DMS79 (cell line): ENCODE results near the gene NRG3.

Experiments
- DNase-seq: peaks from one replicate; lab custom pipeline; 2025; lab: John Stamatoyannopoulos, UW

Gene NRG3

DNA sequence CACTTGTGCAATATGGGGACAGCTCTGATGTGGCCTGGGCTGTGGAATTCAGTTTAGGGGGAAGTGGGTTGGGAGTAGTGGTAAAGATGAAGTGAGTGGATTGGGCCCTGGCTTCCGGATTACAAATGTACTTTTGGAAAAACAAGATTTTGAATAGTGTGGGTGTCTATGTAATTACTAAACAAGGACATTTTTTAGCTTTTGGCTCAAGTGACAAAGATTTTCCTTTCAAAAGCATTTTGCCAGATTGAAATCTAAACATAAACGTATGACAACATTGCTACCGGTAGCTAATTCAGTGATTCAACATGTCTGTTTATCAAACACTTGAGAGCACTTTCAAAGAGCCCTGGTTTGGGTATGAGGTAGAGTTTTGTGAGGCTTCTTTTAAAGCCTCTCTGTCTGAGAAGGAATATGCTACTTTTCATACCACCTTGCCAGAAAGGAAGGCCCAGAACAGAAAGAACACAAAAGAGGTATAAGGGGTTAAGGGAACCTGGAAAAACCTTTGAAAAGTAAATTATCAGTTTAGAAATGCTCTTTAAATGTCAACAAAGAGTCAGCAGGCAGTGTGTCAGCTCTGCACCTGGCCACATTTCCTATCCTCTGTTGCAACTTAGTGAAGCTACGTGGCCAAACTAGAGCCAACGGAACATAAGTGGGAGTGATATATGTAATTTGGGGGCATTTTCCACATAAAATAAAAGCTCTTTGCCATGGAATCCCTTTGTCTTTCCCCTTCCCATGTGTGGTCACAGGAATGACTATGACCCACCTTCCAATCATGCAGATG lies 516.1 kb downstream of the NRG3 start:
- no peak for DNase-seq

DNA sequence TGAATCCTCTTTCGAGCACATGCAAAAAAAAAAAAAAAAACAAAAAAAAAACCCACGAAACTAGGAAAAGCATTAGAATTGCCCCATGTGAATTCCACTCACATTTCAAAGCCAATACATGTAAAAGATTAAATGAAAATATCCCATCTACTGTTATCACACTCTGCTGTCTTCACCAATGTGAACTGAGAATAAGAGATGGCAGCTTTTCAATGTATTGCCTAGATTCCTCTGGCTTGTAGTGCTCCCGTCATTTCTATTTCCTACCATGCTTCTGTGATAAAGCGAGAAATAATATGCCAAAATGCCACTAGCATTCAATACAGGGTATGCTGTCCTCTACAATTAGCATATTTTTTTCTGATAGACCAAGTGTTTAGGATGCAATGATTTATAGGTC lies 517.0 kb downstream of the NRG3 start:
- DNase-seq: no peak

DNA sequence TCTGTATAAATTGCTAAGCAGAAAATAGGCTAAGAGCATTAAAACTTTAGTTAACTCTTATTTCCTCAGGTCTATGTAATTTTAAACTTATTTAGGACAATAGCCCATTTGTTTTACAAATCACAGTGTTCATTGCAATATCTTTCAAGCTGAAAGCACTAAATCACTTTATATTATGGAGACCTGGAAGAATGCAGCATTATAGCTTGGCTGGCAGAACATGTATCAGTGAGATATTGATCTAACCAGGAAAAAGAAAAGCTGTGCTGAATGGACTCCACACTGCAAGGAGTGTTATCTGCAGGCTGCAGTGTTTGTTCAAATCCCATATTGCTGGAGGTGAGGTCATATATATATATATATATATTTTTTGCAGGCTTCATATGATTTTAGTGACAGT lies 517.5 kb downstream of the NRG3 start:
- DNase-seq: no peak

DNA sequence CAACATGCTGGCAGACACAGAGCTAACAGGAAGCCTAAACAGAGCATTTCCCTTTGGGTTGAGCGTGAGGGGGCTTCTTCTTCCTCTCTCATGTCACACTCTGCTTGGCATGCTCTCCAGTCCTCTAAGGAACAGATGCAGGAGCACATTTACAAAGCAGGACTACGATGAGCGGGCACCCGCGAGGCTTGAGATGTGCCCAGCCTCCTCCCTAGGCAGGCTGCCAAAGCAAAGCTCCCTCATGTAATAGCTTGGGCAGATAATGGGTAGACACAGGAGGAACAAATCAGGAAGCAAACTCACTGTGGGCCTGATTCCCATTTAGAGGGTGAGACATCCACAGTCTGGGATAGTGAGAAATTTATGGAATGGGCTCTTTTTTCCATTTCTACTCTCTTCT lies 519.1 kb downstream of the NRG3 start:
- DNase-seq: no peak

DNA sequence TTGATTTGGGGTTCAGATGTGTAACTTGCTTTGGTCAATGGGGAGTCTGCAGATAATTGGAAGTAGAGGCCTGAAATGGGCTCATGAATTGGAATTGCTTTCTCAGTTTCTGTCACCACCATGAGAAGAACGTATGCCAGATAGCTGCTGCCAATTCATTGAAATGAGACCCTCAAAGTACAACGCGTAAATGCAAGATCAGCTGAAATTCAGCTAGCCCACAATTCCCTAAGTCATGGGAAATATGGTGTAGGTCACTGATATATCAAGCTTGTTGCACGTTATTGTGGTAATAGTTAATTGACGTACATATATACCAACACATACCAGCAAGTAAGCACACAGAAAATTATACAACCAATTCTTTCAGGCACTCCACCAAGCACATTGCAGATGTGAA lies 520.0 kb downstream of the NRG3 start:
- no peak for DNase-seq

DNA sequence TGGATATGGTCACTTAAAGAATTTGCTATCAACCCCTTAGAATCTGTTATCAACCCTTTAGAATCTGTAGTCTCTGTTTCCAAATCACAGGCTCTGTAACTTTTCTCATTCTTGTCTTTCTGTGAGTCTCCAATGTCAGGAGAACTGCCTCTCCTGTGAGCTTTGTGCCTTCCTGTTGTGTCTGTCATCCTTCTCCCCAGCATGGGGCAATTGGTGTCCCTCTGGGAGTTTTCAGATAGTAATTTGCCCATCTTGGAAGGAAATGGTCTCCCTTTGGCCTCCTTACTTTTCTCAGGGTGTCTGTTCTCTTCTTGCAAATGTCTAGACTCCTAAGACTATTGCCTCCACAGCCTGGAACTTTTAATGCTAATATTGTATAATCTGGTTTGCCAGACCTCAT lies 521.9 kb downstream of the NRG3 start:
- DNase-seq: no peak

DNA sequence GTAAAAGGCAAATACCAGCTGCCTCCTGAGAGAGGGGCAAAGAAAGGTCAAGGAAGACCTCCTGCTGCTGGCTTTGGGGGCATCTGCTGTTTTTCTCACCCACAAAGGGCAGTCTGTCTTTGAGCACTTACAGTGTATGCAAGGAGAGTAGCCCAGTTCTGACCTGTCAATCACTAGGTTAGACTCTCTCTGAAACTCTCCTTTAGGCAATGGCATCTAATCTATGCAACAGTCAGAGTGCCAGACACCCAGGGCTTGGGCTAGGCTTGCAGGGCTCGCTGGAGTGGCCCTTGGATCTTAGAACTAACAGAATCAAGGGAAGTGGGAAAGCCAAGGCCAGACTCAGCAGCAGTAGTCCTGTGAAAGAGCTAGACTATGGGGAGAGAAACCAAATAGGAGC lies 522.9 kb downstream of the NRG3 start:
- no peak for DNase-seq

DNA sequence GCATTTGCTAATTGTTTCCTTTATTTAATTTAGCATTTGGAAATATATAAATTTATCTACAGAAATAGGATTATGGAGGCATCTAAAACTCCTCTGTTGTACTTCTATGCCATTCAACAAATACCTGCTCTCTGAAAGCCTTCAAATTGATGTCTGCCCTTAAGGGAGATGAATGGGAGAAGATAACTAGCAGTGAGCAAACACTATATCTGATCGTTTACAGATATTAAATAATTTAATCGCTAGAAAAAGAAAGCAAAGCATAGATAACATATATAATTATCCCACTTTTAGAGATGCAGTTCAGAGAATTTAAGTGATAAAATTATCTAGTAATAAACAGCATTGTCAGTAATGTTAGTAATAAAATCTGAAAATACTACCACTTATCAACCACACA lies 524.9 kb downstream of the NRG3 start:
- no peak for DNase-seq

DNA sequence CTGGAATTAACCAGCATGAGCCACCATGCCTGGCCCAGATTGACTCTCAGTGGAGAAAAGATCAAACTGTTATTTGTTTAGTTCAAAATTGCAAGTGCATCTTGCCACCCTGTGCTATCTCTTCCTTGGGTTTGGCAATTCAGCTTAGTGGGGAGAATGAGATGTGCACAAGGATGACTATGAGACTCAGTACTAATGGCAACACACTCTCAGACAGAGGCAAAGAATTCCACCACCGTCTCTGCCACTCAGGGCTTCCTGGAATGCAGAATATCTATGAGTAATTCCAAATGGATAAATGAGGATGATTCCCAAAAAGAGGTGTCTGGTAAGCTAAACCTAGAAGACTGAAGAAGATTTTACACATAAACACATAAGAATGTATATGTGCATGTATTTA lies 525.8 kb downstream of the NRG3 start:
- DNase-seq: no peak

DNA sequence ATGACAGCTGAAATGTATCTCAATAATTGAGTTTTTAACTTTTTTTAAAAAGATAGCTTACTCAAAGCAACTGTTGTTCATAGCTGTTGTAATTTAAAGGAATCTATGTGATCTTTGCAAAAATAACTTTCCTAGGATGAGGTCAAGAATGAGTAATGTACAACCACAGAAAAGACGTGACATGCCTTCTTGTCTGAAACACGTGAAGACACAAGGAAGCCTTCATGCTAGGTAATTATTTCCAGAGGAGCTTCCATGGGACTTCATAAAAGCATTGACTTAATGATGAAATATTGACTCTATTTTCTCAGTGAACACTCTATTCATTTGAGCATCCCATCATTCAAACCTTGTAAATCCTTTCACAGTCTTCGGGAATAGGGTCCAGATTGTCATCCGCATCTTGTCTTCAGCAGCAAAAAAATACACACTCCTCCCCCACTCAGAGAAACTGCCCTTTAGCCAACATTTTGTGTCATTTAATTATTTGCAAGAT lies 528.0 kb downstream of the NRG3 start:
- no peak for DNase-seq

DNA sequence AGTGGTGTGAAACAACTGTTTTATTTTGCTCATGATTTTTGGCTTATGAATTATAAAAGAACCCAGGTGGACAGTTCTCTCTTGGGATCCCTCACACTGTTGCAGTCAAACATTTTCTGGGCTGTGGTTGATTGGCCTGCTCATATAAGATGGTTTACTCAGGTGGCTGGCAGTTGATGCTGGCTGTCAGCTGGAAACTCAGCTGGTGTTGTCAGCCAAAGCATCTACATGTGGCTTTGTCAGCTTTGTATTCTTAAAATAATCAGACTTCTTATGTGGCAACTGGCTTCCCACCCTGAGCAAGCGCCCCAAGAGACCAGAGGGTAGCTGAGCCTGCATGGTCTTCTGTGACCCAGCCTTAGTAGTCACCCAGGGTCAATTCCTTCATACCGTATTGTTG lies 534.7 kb downstream of the NRG3 start:
- no peak for DNase-seq

DNA sequence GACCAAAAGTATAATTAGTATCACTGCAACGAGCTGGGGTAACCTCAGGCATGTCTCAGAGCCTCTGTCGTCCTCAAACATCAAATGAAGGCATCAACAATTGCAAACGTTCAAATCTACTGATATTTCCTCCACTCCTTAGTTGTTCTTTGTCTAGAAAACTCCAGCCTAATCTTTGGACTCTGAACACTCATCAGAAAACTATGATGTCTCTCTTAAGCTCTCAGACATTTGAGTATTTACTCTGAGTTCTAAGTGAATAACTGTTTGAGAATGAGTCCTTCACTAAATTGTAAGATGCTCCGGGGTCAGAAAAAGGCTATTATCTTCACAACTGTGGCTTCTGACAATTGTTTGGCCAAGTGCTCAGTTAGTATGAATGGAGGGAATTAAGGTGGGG lies 536.4 kb downstream of the NRG3 start:
- DNase-seq: no peak

DNA sequence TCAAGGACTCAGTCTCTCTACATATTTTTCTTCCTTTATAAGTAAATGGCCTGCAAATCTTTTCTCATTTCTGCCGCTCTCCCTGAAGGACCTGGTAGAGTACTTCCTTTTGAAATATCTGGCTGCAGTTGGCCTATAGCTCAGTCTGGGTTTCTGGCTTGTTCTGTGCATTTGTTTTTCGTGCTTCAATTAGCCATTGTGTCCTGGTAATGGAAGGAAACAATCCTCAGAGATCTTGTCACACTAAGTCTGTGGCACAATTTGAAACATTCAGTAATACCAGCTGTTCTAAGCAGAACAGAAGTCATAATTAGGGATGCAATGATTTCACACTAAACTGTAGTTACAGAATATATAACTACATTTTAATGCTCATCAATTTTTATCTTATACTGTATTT lies 545.0 kb downstream of the NRG3 start:
- no peak for DNase-seq

DNA sequence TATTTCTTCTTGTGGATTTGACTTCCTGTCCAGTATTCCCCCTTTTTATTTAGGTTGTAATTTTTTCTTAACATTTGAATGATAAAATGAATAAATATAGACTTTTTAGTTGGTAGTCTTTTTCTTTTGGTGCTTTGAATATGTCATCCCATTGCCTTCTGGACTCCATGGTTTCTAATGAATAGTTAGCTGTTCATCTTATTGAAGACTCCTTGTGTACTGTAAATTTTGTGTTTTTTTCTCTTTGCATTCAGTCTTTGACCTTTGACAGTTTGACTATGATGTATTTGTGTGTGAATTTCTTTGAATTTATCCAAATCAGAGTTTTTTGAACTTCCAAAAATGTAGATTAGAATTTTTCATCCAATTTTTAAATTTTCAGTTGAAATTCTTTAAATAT lies 554.3 kb downstream of the NRG3 start:
- DNase-seq: no peak

DNA sequence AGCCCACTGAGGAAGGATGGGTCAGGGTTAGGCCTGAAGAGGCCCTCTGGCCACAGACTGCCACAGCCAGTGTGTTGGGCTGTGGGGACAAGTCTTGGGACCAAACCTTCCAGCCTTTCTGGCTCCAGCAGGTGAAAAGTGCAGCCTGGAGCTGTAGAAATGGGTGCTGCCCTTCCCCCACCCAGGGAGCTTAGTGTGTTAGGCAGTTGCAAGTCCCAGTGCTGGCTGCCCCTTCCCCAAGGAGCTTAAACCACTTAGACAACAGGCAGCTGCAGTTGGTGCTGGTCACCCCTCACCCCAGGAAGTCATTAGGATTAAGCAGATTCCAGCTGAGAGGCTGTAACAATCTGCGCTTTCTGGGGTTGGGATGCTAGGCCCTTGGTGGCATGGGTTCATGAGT lies 563.3 kb downstream of the NRG3 start:
- no peak for DNase-seq

DNA sequence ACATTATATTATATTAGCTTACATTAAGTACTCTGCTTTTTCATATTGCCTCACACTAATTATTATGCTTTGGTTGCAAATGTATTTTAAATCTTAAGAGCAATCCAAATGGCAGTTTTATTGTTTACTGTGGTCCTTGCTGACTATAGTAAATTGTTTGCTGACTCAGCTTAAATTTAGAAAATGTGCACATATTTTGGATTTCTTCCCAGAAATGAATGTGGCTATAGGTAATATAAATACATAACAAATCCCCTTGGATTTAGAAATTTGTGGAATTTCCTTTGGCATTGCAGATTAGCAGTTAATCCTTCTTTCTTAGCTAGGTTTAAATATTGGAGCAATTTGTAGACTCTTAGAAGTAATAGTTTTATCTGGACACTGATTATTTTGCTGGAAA lies 565.8 kb downstream of the NRG3 start:
- no peak for DNase-seq

DNA sequence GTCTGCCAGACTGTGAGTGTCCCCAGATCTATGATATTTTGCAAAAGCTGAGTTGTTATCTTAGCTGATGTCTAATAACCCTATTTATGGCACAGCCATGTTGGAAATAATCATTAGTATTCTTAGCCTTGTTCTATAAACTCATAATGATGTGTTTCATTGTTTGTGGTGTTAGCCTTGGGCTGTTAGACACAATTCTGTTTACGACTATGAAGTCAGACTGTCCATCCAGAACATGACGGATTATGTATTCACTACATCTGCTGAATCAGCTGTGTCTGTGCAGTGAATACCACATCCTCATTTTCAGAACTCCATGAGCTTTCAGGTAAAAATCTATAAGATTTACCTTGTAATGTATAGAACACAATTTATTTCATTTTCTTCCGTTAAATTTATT lies 577.1 kb downstream of the NRG3 start:
- DNase-seq: no peak

DNA sequence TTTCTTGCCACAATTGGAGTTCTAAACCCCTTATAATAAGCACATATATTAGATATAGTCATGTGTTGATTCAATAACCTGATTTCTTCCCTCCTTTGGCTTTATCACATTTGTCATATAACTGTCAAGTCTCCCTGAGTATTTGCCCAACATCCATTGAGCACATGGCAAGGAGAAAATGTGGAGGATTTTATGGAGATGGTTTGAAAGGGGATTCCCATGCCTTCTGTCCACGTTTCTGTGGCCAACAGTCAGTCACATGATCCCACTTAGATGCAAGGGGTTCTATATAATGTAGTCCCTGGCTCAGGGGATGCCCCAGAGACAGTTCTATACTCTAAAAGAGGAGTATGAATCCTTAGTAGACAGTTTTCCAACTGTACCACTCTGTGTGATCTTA lies 577.7 kb downstream of the NRG3 start:
- no peak for DNase-seq

DNA sequence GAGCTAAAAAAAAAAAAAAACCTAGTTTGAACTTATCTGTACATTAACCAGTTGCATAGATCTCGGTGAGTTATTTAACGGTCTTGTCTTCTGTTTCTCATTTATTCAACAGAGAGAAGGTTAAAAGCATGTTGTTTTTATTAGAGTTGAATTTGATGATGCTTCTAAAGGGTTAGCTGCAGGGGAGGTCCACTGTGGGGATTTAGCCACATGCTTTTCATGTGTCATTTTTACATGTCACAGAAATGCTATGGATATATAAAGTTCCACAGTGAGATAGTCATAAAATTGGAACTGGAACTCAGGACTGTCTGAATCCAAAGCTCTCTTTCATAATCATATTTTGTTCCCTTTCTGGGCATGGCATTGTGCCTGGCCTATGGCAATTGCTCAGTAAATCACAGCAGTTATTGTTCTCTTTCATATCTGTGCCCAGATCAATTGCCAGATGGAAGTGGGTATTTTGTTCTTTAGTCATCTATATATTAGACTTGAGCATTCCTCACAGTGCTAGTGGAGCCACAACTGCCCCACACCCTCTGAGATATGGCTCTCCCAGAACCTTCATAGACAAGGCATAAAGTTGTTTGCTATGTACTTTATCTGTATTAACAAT lies 578.8 kb downstream of the NRG3 start:
- no peak for DNase-seq

DNA sequence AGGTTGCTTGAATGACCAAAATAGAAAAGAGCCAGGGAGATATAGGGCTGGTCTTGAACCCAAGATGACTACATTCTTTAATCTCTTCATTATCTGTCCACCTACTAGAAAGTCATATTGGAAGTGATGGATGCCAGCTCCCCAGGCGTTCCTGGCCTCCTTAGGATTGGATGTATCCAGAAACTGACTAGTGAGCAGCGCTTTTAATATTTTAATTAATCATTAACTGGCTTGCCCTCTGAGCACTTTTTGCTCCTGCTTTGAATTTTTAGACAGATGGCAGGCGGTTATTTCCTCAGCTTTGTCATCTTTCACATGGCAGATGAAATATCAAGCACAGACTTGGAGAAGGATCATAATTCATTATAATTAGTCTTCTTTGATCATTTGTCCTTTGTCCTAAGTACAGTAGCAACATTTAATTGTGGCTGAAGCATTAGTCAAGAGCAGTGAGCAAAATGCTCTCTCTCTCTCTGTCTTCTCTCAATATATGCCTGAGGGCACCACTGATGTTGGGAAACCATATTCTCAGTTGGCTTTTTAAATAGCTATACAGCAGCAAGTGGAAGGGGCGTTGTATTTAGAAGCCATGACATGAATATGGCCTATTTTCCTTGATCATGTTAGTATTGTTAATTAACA lies 588.0 kb downstream of the NRG3 start:
- no peak for DNase-seq

DNA sequence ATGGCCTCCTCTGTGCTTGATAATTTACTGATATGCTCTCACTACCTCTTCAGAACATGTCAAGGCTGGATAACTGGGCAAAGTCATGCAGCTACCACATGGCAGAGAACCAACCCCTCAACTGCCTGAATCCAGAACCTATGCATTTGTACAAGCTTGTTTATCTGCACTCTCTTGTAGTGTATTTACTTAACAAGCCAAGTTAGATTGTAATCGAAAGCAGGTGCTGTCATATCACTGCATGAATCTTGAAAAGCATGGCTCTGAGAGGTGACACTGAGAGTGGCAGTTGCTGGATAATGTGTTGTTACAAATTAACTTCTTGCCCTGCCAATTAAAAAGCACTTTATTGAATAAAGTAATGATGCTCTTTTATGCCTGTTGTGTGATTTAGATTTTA lies 588.6 kb downstream of the NRG3 start:
- DNase-seq: no peak

DNA sequence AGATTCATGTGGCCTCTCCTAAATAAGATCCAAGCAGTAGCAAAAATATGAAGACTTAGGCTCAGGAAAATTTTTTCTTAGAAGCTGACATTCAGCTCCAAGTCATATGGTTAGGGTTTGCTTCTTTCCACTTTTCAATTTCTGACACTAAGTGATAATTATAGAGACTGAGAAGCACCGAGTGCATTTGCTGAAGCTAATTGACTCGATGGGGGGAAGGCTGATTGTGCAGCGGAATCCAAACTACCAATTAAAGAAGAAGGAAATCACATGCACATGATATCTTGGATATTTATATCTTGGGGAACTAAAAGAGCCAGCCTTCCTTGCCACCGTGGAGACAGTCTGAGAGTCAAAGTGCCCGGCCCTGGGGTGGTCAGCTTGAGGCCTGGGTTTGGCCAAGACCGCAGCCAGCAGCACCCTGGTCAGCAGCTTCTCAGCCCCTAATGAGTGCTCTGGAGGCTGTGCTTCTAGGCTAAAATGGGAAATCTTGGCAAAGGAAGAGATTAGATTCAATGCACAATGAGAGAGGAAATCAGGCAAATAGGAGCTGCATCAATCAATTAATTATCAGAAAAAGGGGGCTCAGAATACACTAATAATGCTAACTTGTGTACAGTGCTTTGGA lies 589.3 kb downstream of the NRG3 start:
- no peak for DNase-seq

DNA sequence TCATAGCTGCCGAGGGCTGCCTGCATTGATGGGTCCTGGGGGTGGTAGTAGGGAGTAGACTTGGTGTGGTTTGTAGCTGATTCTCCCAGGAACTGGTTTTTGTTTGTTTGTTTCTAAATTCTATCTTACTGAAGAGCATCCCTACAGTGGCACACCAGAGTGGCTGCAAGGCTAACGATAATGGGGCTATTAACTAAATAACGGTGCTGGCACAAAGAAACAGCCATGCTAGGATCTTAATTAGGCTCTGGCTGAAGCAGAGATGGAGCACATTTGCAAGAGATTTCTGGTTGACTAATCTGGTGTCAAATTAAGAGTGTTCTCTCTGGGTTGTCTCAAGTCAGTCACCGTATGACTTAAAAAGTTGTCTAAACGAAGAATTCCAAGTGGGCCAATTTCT lies 590.0 kb downstream of the NRG3 start:
- DNase-seq: no peak
